ENCODE data around the gene IPO11. TPM values are rescaled to one million over a fixed set of nuclear protein-coding genes. Genes with fewer than 3 reads are reported as not detected.

IPO11 gene
- total and polyA plus RNA-seq, 2 experiments from 2014 or later: 18.7 to 64.7 TPM

DNA sequence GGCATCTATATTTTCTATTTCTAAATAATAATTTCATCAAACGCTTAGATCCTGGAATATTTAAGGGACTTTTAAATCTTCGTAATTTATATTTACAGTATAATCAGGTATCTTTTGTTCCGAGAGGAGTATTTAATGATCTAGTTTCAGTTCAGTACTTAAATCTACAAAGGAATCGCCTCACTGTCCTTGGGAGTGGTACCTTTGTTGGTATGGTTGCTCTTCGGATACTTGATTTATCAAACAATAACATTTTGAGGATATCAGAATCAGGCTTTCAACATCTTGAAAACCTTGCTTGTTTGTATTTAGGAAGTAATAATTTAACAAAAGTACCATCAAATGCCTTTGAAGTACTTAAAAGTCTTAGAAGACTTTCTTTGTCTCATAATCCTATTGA, 167.2 kb downstream of the IPO11 start:
- no peak overlapping the region for H3K27ac Mint-ChIP-seq
- H3K4me3 Mint-ChIP-seq: no peak overlapping the region

DNA sequence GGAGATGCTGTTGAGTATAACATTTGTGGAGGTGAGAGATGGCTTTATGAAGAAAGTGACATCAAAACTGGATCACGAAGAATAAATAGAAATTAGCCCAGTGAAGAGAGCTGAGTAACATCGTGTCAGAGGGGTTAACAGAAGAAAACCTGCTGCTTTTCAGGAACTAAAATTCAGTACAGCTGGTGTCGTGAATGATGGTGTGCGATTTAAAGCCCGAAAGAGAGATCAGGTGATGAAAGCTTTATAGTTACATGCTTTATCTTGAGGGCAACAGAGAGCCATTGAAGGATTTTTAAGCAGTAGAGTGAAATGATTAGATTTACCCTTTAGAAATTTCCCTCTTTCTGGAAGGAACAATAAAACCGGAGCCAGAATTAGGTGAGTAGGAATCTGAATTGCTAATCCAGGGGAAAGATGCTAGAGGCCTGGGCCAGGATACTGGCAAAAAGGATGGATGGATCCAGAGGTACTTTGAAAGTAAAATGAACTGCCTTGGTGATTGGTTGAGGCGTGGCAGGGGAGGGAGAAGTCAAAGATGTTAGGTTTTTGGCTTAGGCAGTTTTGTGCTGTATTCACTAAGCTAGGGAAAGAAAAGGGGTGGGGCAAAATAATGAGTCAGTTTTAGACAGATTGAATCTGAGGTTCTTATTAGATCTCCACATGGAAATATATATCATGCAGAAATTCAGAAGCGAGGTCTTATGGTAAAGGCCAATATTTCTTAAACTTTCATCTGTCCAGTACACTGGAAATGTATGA, 169.5 kb downstream of the IPO11 start:
- DNase-seq (ENCODE audit: low spot score) (peak; percentile 31), ATAC-seq (no peak; the same call in 2 of the 3 replicates)
- no peak overlapping the region for H2AFZ ChIP-seq
- H3K4me1 ChIP-seq (ENCODE audit: insufficient read depth): no peaks in the 10 kb centered on the region
- no peaks in the 10 kb centered on the region for H3F3A ChIP-seq (replicated peaks; ENCODE audit: low read depth)
- H3K27ac Mint-ChIP-seq: no peak overlapping the region
- no peaks in the 10 kb centered on the region for H3K27me3 ChIP-seq (ENCODE audit: insufficient read depth)
- H3K4me3 ChIP-seq: no peak overlapping the region
- peaks cover 3% of the 10 kb centered on the region for H3K27me3 Mint-ChIP-seq (ENCODE audit: insufficient read depth, low read depth, poor library complexity)
- no peak overlapping the region for H3K27ac ChIP-seq (ENCODE audit: low read depth)
- H3K36me3 Mint-ChIP-seq (ENCODE audit: low read depth): no peaks in the 10 kb centered on the region
- H3K36me3 ChIP-seq (ENCODE audit: insufficient read depth): no peaks in the 10 kb centered on the region
- no peaks in the 10 kb centered on the region for H3K9me2 ChIP-seq (ENCODE audit: insufficient read depth)
- no peak overlapping the region for H3K4me2 ChIP-seq
- no peaks in the 10 kb centered on the region for H4K20me1 ChIP-seq (replicated peaks; ENCODE audit: insufficient read depth)
- H3K4me3 Mint-ChIP-seq: no peak overlapping the region
- H3K79me2 ChIP-seq (replicated peaks; ENCODE audit: insufficient read depth): no peaks in the 10 kb centered on the region; the same call in 1 of the 2 replicates
- peaks cover 9% of the 10 kb centered on the region for H3K4me1 Mint-ChIP-seq
- no peaks in the 10 kb centered on the region for H3K9me3 Mint-ChIP-seq
- TF ChIP-seq, protein P1, sequence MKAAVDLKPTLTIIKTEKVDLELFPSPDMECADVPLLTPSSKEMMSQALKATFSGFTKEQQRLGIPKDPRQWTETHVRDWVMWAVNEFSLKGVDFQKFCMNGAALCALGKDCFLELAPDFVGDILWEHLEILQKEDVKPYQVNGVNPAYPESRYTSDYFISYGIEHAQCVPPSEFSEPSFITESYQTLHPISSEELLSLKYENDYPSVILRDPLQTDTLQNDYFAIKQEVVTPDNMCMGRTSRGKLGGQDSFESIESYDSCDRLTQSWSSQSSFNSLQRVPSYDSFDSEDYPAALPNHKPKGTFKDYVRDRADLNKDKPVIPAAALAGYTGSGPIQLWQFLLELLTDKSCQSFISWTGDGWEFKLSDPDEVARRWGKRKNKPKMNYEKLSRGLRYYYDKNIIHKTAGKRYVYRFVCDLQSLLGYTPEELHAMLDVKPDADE (IDR thresholded peaks at IDR 0.05): no peak
- TF ChIP-seq NANOG (IDR thresholded peaks at IDR 0.05; ENCODE audit: borderline replicate concordance) (no peak), CREB1 (CRISPR knock-in tag; IDR thresholded peaks at IDR 0.05; ENCODE audit: low read depth) (no peak), POLR2AphosphoS5 (IDR thresholded peaks at IDR 0.05; ENCODE audit: low read depth) (no peak), EZH2 (IDR thresholded peaks at IDR 0.05; ENCODE audit: low read depth, unreplicated experiment) (no peak), STAT1 (IDR thresholded peaks at IDR 0.05; ENCODE audit: unreplicated experiment) (no peak)
- TF ChIP-seq, protein P2, sequence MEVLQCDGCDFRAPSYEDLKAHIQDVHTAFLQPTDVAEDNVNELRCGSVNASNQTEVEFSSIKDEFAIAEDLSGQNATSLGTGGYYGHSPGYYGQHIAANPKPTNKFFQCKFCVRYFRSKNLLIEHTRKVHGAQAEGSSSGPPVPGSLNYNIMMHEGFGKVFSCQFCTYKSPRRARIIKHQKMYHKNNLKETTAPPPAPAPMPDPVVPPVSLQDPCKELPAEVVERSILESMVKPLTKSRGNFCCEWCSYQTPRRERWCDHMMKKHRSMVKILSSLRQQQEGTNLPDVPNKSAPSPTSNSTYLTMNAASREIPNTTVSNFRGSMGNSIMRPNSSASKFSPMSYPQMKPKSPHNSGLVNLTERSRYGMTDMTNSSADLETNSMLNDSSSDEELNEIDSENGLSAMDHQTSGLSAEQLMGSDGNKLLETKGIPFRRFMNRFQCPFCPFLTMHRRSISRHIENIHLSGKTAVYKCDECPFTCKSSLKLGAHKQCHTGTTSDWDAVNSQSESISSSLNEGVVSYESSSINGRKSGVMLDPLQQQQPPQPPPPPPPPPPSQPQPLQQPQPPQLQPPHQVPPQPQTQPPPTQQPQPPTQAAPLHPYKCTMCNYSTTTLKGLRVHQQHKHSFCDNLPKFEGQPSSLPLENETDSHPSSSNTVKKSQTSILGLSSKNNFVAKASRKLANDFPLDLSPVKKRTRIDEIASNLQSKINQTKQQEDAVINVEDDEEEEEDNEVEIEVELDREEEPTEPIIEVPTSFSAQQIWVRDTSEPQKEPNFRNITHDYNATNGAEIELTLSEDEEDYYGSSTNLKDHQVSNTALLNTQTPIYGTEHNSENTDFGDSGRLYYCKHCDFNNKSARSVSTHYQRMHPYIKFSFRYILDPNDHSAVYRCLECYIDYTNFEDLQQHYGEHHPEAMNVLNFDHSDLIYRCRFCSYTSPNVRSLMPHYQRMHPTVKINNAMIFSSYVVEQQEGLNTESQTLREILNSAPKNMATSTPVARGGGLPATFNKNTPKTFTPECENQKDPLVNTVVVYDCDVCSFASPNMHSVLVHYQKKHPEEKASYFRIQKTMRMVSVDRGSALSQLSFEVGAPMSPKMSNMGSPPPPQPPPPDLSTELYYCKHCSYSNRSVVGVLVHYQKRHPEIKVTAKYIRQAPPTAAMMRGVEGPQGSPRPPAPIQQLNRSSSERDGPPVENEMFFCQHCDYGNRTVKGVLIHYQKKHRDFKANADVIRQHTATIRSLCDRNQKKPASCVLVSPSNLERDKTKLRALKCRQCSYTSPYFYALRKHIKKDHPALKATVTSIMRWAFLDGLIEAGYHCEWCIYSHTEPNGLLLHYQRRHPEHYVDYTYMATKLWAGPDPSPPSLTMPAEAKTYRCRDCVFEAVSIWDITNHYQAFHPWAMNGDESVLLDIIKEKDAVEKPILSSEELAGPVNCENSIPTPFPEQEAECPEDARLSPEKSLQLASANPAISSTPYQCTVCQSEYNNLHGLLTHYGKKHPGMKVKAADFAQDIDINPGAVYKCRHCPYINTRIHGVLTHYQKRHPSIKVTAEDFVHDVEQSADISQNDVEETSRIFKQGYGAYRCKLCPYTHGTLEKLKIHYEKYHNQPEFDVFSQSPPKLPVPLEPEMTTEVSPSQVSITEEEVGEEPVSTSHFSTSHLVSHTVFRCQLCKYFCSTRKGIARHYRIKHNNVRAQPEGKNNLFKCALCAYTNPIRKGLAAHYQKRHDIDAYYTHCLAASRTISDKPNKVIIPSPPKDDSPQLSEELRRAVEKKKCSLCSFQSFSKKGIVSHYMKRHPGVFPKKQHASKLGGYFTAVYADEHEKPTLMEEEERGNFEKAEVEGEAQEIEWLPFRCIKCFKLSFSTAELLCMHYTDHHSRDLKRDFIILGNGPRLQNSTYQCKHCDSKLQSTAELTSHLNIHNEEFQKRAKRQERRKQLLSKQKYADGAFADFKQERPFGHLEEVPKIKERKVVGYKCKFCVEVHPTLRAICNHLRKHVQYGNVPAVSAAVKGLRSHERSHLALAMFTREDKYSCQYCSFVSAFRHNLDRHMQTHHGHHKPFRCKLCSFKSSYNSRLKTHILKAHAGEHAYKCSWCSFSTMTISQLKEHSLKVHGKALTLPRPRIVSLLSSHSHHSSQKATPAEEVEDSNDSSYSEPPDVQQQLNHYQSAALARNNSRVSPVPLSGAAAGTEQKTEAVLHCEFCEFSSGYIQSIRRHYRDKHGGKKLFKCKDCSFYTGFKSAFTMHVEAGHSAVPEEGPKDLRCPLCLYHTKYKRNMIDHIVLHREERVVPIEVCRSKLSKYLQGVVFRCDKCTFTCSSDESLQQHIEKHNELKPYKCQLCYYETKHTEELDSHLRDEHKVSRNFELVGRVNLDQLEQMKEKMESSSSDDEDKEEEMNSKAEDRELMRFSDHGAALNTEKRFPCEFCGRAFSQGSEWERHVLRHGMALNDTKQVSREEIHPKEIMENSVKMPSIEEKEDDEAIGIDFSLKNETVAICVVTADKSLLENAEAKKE (CRISPR knock-in tag; IDR thresholded peaks at IDR 0.05): no peak

More for the DNA sequence above, 167.2 kb downstream of the IPO11 start:
- no peak overlapping the region for H3K27ac ChIP-seq (ENCODE audit: low read depth)
- H3K4me1 Mint-ChIP-seq: peaks cover 9% of the 10 kb centered on the region
- H3K36me3 ChIP-seq (ENCODE audit: insufficient read depth): no peaks in the 10 kb centered on the region
- no peaks in the 10 kb centered on the region for H4K20me1 ChIP-seq (replicated peaks; ENCODE audit: insufficient read depth)
- no peaks in the 10 kb centered on the region for H3K9me3 Mint-ChIP-seq
- DNase-seq (ENCODE audit: low spot score) (no peak), ATAC-seq (no peak)
- H2AFZ ChIP-seq: no peak overlapping the region
- no peaks in the 10 kb centered on the region for H3K9me2 ChIP-seq (ENCODE audit: insufficient read depth)
- no peaks in the 10 kb centered on the region for H3K36me3 Mint-ChIP-seq (ENCODE audit: low read depth)
- H3K27me3 Mint-ChIP-seq (ENCODE audit: insufficient read depth, low read depth, poor library complexity): peaks cover 3% of the 10 kb centered on the region
- no peak for TF ChIP-seq NANOG (IDR thresholded peaks at IDR 0.05; ENCODE audit: borderline replicate concordance)
- TF ChIP-seq, protein P3, sequence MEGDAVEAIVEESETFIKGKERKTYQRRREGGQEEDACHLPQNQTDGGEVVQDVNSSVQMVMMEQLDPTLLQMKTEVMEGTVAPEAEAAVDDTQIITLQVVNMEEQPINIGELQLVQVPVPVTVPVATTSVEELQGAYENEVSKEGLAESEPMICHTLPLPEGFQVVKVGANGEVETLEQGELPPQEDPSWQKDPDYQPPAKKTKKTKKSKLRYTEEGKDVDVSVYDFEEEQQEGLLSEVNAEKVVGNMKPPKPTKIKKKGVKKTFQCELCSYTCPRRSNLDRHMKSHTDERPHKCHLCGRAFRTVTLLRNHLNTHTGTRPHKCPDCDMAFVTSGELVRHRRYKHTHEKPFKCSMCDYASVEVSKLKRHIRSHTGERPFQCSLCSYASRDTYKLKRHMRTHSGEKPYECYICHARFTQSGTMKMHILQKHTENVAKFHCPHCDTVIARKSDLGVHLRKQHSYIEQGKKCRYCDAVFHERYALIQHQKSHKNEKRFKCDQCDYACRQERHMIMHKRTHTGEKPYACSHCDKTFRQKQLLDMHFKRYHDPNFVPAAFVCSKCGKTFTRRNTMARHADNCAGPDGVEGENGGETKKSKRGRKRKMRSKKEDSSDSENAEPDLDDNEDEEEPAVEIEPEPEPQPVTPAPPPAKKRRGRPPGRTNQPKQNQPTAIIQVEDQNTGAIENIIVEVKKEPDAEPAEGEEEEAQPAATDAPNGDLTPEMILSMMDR (conservative IDR thresholded peaks at IDR 0.05; ENCODE audit: low read depth in 2 of 2): no peak
- H3K79me2 ChIP-seq (replicated peaks; ENCODE audit: insufficient read depth): no peaks in the 10 kb centered on the region; the same call in 1 of the 2 replicates
- H3K27me3 ChIP-seq (ENCODE audit: insufficient read depth): no peaks in the 10 kb centered on the region
- no peak overlapping the region for H3K4me3 ChIP-seq
- no peaks in the 10 kb centered on the region for H3F3A ChIP-seq (replicated peaks; ENCODE audit: low read depth)
- H3K4me2 ChIP-seq: no peak overlapping the region
- H3K4me1 ChIP-seq (ENCODE audit: insufficient read depth): no peaks in the 10 kb centered on the region

Data from GM23338 (cell line).